IMR-90 (cell line): ENCODE data around the gene IL6ST.

Experiments used
- CEBPB ChIP-seq: IDR thresholded peaks from 2 replicates; pipeline ENCODE4 v1.6.1; 2012; ENCODE audit warnings: low read depth, low read length, improper control_type of control experiment
- CTCF ChIP-seq: conservative IDR thresholded peaks from 2 replicates; pipeline ENCODE4 v1.5.1; 2012; ENCODE audit warnings: mild to moderate bottlenecking, low read depth, low read length, improper control_type of control experiment
- MXI1 ChIP-seq: IDR thresholded peaks from 2 replicates; pipeline ENCODE4 v1.6.1; 2012; ENCODE audit warnings: low read depth, mild to moderate bottlenecking, low read length, moderate library complexity, borderline replicate concordance

- TF ChIP-seq CEBPB (peak; percentile 51; the same call in 1 of the 2 replicates), CTCF (no peak), MXI1 (no peak)
These were observed 86.0 kb downstream of the IL6ST start for GRCh38 chr5:55908804-55909203.
